ENCODE measurements around the gene NRROS.

GRCh38 chr3:196706327-196706726 lies 66.8 kb downstream of the NRROS start:
- TF ChIP-seq CTCF (IDR thresholded peaks at IDR 0.05) (no peak), POLR2A (IDR thresholded peaks at IDR 0.05) (no peak)
